Measurements from ENCODE around the gene ELK4.

DNA sequence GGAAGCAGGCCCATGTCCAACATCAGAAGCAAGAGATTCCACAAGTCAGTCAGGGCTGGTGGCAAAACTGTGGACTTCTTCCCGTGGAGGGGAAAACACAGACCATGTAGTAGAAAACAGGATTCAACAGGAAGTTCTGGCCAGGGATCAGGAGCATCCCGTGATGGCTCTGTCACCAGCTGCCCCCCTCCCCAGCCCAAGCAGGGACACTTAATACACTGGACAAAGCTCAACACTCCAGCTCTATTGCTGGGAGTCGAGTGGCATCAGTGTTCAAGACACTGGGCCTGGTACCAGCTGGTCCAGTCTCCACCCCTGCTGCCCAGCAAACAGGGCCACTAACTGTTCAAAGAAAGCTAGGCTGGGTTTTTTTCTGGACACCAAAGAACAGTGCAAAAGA, 44.8 kb upstream of the ELK4 start:
- TF ChIP-seq SKI (IDR thresholded peaks at IDR 0.05; ENCODE audit: partially characterized antibody): no peak
- no peak for TF ChIP-seq BHLHE40 (IDR thresholded peaks at IDR 0.05; ENCODE audit: low read length)
- no peak for TF ChIP-seq KLF12 (CRISPR knock-in tag; IDR thresholded peaks at IDR 0.05; ENCODE audit: borderline replicate concordance)
- TF ChIP-seq YEATS2 (CRISPR knock-in tag; IDR thresholded peaks at IDR 0.05; ENCODE audit: borderline replicate concordance): no peak
- no peak for TF ChIP-seq POLR2A (IDR thresholded peaks at IDR 0.05; ENCODE audit: insufficient read depth in 1 of 2, low read depth in 2 of 2, low read length in 2 of 2)
